GM12878 (cell line): ENCODE measurements around the gene HERC2.

Experiments used
- CBFB ChIP-seq: IDR thresholded peaks from 2 replicates; pipeline ENCODE4 v1.6.1; 2016; ENCODE audit warnings: antibody characterized with exemption, low read depth
- CEBPB ChIP-seq, 2 experiments: fragments of 150-350 bp in 1 of 2; IDR thresholded peaks; 2 replicates each; pipeline ENCODE4 v1.6.1; 2012 to 2014; ENCODE audit warnings: low read depth in 2 of 2, low read length in 2 of 2, borderline replicate concordance in 1 of 2, inconsistent platforms in 1 of 2
- DPF2 ChIP-seq: fragments of 450-650 bp; IDR thresholded peaks from 2 replicates; pipeline ENCODE4 v1.6.1; 2017; ENCODE audit warnings: mild to moderate bottlenecking
- EED ChIP-seq: sonication (generic); IDR thresholded peaks from 2 replicates; pipeline ENCODE4 v1.6.1; 2016; ENCODE audit warnings: antibody characterized with exemption, low read depth
- EP300 ChIP-seq, 2 experiments: fragments of 150-350 bp in 1 of 2; IDR thresholded peaks; 2 replicates each; pipeline ENCODE4 v1.6.1; 2011 to 2012; ENCODE audit warnings: low read depth in 2 of 2, low read length in 2 of 2, borderline replicate concordance in 1 of 2, improper control_type of control experiment in 1 of 2, inconsistent platforms in 1 of 2; ENCODE audit not compliant: control insufficient read depth in 1 of 2
- FOS ChIP-seq: IDR thresholded peaks from 3 replicates; pipeline ENCODE4 v1.6.1; 2011; ENCODE audit warnings: borderline replicate concordance; ENCODE audit not compliant: insufficient read length; ENCODE audit errors: extremely low read depth
- HDAC2 ChIP-seq: fragments of 200-600 bp; sonication (generic); IDR thresholded peaks from 2 replicates; pipeline ENCODE4 v1.6.1; 2017
- SMC3 ChIP-seq: IDR thresholded peaks from 2 replicates; pipeline ENCODE4 v1.6.1; 2011; ENCODE audit warnings: low read length, improper control_type of control experiment, borderline replicate concordance
- TARDBP ChIP-seq: IDR thresholded peaks from 2 replicates; pipeline ENCODE4 v1.6.1; 2016; ENCODE audit warnings: borderline replicate concordance
- ZBED1 ChIP-seq: IDR thresholded peaks from 2 replicates; pipeline ENCODE4 v1.6.1; 2016; ENCODE audit warnings: borderline replicate concordance
- ZNF384 ChIP-seq: IDR thresholded peaks from 2 replicates; pipeline ENCODE4 v1.6.1; 2012; ENCODE audit warnings: low read depth, mild to moderate bottlenecking, low read length, improper control_type of control experiment, borderline replicate concordance
- ZSCAN29 ChIP-seq: fragments of 450-650 bp; IDR thresholded peaks from 2 replicates; pipeline ENCODE4 v1.6.1; 2017; ENCODE audit warnings: mild to moderate bottlenecking, moderate library complexity
- TF ChIP-seq, protein P1 (sequence below), 3 experiments: IDR thresholded peaks in 2 of 3; conservative IDR thresholded peaks in 1 of 3; 2 replicates each; pipeline ENCODE4 v1.5.1; 2011; ENCODE audit warnings: low read depth in 3 of 3, low read length in 3 of 3, mild to moderate bottlenecking in 3 of 3, control low read depth in 2 of 3, moderate library complexity in 2 of 3, inconsistent platforms in 1 of 3, mixed read lengths in 1 of 3; ENCODE audit not compliant: control insufficient read depth in 2 of 3, insufficient read depth in 1 of 3; ENCODE audit errors: extremely low read depth in 1 of 3
- TF ChIP-seq, protein P2 (sequence below): IDR thresholded peaks from 2 replicates; pipeline ENCODE4 v1.6.1; 2012; ENCODE audit warnings: mild to moderate bottlenecking, low read depth, low read length

DNA sequence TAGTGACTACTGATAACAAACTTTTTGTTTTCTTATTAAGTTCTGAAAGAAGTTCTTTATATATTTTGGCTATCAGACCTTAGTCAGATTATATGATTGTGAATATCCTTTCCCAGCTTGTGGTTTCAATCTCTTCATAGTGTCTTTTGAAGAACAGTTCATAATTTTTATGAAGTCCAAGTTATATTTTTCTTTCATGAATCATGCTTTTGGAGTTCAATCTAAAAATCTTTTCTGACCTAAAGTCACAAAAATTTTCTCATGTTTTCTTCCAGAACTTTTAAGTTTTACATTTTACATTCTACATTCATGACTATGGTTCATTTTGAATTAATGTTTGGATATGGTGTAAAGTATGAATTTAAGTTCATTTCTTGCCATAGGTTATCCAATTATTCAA is 188.7 kb downstream of the HERC2 start:
- TF ChIP-seq, protein P1, sequence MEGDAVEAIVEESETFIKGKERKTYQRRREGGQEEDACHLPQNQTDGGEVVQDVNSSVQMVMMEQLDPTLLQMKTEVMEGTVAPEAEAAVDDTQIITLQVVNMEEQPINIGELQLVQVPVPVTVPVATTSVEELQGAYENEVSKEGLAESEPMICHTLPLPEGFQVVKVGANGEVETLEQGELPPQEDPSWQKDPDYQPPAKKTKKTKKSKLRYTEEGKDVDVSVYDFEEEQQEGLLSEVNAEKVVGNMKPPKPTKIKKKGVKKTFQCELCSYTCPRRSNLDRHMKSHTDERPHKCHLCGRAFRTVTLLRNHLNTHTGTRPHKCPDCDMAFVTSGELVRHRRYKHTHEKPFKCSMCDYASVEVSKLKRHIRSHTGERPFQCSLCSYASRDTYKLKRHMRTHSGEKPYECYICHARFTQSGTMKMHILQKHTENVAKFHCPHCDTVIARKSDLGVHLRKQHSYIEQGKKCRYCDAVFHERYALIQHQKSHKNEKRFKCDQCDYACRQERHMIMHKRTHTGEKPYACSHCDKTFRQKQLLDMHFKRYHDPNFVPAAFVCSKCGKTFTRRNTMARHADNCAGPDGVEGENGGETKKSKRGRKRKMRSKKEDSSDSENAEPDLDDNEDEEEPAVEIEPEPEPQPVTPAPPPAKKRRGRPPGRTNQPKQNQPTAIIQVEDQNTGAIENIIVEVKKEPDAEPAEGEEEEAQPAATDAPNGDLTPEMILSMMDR (IDR thresholded peaks at IDR 0.05 in 2 of 3, conservative IDR thresholded peaks at IDR 0.05 in 1 of 3; ENCODE audit: control insufficient read depth in 2 of 3, extremely low read depth in 1 of 3, insufficient read depth in 1 of 3, low read depth in 3 of 3, low read length in 3 of 3): no peak
- TF ChIP-seq ZSCAN29: no peak
- TF ChIP-seq, protein P2, sequence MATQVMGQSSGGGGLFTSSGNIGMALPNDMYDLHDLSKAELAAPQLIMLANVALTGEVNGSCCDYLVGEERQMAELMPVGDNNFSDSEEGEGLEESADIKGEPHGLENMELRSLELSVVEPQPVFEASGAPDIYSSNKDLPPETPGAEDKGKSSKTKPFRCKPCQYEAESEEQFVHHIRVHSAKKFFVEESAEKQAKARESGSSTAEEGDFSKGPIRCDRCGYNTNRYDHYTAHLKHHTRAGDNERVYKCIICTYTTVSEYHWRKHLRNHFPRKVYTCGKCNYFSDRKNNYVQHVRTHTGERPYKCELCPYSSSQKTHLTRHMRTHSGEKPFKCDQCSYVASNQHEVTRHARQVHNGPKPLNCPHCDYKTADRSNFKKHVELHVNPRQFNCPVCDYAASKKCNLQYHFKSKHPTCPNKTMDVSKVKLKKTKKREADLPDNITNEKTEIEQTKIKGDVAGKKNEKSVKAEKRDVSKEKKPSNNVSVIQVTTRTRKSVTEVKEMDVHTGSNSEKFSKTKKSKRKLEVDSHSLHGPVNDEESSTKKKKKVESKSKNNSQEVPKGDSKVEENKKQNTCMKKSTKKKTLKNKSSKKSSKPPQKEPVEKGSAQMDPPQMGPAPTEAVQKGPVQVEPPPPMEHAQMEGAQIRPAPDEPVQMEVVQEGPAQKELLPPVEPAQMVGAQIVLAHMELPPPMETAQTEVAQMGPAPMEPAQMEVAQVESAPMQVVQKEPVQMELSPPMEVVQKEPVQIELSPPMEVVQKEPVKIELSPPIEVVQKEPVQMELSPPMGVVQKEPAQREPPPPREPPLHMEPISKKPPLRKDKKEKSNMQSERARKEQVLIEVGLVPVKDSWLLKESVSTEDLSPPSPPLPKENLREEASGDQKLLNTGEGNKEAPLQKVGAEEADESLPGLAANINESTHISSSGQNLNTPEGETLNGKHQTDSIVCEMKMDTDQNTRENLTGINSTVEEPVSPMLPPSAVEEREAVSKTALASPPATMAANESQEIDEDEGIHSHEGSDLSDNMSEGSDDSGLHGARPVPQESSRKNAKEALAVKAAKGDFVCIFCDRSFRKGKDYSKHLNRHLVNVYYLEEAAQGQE: no peak
- TF ChIP-seq EED: no peak
- no peak for TF ChIP-seq CEBPB (IDR thresholded peaks at IDR 0.05; ENCODE audit: borderline replicate concordance in 1 of 2, low read depth in 2 of 2, low read length in 2 of 2)
- TF ChIP-seq DPF2: no peak
- TF ChIP-seq EP300 (IDR thresholded peaks at IDR 0.05; ENCODE audit: borderline replicate concordance in 1 of 2, control insufficient read depth in 1 of 2, low read depth in 2 of 2, low read length in 2 of 2): no peak
- TF ChIP-seq ZNF384: no peak
- TF ChIP-seq CBFB: no peak
- TF ChIP-seq TARDBP: no peak
- no peak for TF ChIP-seq ZBED1
- no peak for TF ChIP-seq FOS
- no peak for TF ChIP-seq SMC3
- no peak for TF ChIP-seq HDAC2
